Upper lobe of left lung (tissue), 4 donors: ENCODE measurements around the gene ARHGEF7.

Experiments used
- EP300 ChIP-seq, 4 donors: sonication (generic); formaldehyde crosslinking; IDR thresholded peaks; one replicate each; pipeline ENCODE4 v1.5.1; 2017; ENCODE audit warnings: antibody characterized with exemption in 4 of 4, control low read depth in 2 of 4
- POLR2A ChIP-seq, 4 donors: fragments of 450-650 bp; IDR thresholded peaks; one replicate each; pipeline ENCODE4 v1.5.1; 2016 to 2017; ENCODE audit warnings: antibody characterized with exemption in 4 of 4, mild to moderate bottlenecking in 2 of 4
- POLR2AphosphoS5 ChIP-seq, 2 donors: sonication (generic); formaldehyde crosslinking; IDR thresholded peaks; one replicate each; pipeline ENCODE4 v1.5.1; 2017; ENCODE audit warnings: antibody characterized with exemption in 2 of 2
- TF ChIP-seq, protein P1 (sequence below), 6 experiments: fragments of 450-650 bp in 4 of 6; fragments of 200-600 bp in 2 of 6; sonication (generic) in 2 of 6; IDR thresholded peaks; one replicate each; pipeline ENCODE4 v1.5.1; 2016 to 2019; ENCODE audit warnings: antibody characterized with exemption in 6 of 6

DNA sequence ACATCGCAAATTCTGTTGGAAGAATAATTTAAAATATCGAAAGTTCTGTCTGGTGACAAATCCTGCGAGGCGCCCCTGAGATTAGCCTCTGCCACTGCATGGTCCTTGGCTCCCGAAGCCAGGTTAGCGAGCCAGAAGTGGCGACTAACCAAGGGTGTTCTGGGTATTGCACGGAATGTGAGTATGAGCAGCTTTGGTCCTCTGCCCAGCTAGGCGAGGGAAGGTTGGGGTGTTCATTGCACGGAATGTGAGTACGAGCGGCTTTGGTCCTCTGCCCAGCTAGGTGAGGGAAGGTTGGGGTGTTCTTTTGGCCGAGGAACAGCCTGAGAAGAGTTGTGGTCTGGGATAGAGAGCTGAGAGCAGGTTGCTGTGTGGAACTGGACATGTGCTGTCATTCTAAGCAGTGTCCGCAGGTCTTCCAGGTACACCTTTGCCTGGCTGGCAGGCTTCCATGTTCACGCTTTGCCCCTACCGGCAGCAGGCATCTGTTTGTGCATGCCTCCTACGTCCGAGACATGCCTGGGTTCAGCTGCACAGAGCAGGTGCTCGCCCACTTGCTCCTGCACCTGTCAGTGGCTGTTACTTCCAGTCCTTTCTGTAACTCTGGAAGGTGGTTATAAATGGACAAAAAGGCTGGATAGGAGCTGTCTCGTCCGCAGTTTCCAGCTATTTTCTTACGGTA is 187.1 kb downstream of the ARHGEF7 start:
- TF ChIP-seq POLR2AphosphoS5 (IDR thresholded peaks at IDR 0.05) (no peak), POLR2A (IDR thresholded peaks at IDR 0.05) (no peak), EP300 (IDR thresholded peaks at IDR 0.05) (no peak)
- TF ChIP-seq, protein P1, sequence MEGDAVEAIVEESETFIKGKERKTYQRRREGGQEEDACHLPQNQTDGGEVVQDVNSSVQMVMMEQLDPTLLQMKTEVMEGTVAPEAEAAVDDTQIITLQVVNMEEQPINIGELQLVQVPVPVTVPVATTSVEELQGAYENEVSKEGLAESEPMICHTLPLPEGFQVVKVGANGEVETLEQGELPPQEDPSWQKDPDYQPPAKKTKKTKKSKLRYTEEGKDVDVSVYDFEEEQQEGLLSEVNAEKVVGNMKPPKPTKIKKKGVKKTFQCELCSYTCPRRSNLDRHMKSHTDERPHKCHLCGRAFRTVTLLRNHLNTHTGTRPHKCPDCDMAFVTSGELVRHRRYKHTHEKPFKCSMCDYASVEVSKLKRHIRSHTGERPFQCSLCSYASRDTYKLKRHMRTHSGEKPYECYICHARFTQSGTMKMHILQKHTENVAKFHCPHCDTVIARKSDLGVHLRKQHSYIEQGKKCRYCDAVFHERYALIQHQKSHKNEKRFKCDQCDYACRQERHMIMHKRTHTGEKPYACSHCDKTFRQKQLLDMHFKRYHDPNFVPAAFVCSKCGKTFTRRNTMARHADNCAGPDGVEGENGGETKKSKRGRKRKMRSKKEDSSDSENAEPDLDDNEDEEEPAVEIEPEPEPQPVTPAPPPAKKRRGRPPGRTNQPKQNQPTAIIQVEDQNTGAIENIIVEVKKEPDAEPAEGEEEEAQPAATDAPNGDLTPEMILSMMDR (IDR thresholded peaks at IDR 0.05), result no peak
